ENCODE measurements around the gene INF2.

The INF2 gene

DNA sequence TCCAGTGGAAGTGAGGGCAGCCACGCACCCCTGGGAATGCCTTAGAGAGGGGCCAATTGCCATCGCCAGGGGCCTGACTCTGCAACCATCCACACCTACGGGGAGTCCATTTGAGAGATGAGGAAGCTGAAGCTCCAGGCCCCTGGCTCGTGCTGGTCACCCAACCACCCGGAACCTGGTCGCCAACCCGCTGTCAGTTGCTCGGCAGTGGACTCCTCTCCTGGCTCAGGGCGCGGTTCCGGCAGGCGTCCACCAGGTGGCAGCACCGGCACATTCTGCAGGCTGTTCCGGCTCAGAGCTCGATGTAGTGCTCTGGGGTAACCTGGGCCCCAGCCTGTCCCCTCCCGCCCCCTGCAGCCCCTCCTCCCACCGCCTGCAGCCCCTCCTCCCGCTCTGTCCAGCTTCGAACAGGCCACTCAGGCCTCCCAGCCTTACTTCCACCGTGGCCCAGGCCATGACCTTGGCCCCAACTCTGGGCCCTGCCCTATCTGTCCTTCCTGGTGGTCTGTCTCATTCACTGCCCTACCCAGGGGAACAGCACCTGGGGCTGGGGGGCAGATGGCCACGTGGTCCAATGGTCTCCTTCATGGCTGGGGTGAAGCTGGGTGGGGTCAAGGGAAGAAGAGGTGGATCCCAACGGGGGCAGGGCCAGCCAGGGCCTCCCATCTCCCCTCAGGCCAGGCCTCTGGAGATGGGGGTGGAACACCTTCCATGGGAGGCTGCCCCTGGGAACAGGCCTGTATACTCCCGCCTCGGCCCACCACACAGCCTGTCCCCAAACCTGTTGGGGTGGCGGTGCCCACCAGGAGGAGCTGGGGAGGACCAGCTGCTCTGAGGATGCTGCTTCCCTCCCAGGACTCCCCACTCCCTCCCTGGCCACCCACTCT, 79.3 kb downstream of the INF2 start:
- H3K4me3 ChIP-seq (ENCODE audit: low read length): no peak overlapping the region
- DNase-seq (ENCODE audit: low read depth): peak; percentile 76
- TF ChIP-seq CTCF (IDR thresholded peaks at IDR 0.05; ENCODE audit: insufficient read depth, low read depth, low read length, missing control alignments): peak; percentile 84

- DNase-seq (ENCODE audit: low read depth): no peak
- no peak overlapping the region for H3K4me3 ChIP-seq (ENCODE audit: low read length)
- TF ChIP-seq CTCF (IDR thresholded peaks at IDR 0.05; ENCODE audit: insufficient read depth, low read depth, low read length, missing control alignments): peak; percentile 0
These were observed 80.1 kb downstream of the INF2 start for GRCh38 chr14:104769324-104770071.

GRCh38 chr14:104770072-104770579, 80.7 kb downstream of the INF2 start:
- H3K4me3 ChIP-seq (ENCODE audit: low read length): no peak overlapping the region
- no peak for DNase-seq (ENCODE audit: low read depth)
- TF ChIP-seq CTCF (IDR thresholded peaks at IDR 0.05; ENCODE audit: insufficient read depth, low read depth, low read length, missing control alignments): no peak

DNA sequence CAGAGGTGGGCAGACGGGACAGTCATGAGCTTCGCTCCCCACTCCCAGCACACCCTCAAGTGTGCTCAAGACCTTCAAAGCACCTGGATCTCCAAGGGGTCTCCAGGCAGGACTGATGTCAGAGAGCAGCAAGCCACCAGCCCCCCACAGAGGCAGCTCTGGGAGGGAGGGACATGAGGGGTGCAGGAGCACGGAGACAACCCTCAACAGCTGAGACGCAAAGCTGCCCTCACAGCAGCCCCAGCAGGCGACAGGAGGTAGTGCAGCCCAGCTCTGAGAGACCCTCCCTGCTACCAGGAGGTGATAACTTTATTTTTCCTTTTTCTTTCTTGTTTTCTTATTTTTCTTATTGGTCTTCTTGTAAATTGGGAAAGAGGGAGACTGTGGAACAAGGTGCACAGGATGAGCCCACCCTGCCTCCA, 81.4 kb downstream of the INF2 start:
- peak; percentile 55 for TF ChIP-seq CTCF (IDR thresholded peaks at IDR 0.05; ENCODE audit: insufficient read depth, low read depth, low read length, missing control alignments)
- peak; percentile 21 for DNase-seq (ENCODE audit: low read depth)
- no peak overlapping the region for H3K4me3 ChIP-seq (ENCODE audit: low read length)

DNA sequence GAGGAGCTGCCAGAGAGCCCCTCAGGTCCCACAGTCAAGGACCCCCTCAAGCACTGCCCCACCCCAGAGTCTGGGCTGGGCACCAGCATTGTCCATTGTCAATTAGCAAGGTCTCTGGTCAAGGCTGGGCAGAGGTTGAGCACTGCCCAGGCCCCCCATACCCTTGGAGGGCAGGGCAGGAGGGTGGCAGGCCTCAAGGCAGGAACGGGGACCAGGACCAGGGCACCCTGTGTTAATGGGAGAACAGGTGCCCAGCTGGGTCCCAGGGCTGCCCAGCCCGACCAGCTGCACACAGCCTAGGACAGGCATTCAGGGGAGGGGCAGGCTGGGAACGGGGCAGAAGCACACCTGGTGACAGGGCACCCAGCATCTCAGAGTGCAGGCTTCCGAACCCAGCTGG, 82.0 kb downstream of the INF2 start:
- DNase-seq (ENCODE audit: low read depth): no peak

More for the DNA sequence above, 82.0 kb downstream of the INF2 start:
- TF ChIP-seq CTCF (IDR thresholded peaks at IDR 0.05; ENCODE audit: insufficient read depth, low read depth, low read length, missing control alignments): no peak
- H3K4me3 ChIP-seq (ENCODE audit: low read length): no peak overlapping the region
